Nephron (organoid): ENCODE data around the gene TLL1.
A peak's percentile ranks its signal among the peaks of the same experiment; 100 is the strongest.

ENCODE experiments used
- H3K27ac Mint-ChIP-seq, 3 experiments: 2 replicates each; pipeline ENCODE4 v1.8.0; 2020; ENCODE audit warnings: mixed read lengths in 3 of 3, mild to moderate bottlenecking in 2 of 3, moderate library complexity in 1 of 3
- H3K27me3 Mint-ChIP-seq: 2 replicates; pipeline ENCODE4 v1.8.0; 2021; ENCODE audit warnings: low read depth, mild to moderate bottlenecking, moderate library complexity, mixed read lengths
- H3K36me3 Mint-ChIP-seq: 2 replicates; pipeline ENCODE4 v1.8.0; 2020; ENCODE audit warnings: low read depth, mixed read lengths
- H3K4me1 Mint-ChIP-seq: 2 replicates; pipeline ENCODE4 v1.8.0; 2020; ENCODE audit warnings: mixed read lengths
- H3K4me3 Mint-ChIP-seq, 3 experiments: 2 replicates each; pipeline ENCODE4 v1.8.0; 2020; ENCODE audit warnings: mild to moderate bottlenecking in 3 of 3, mixed read lengths in 3 of 3, moderate library complexity in 2 of 3
- H3K9me3 Mint-ChIP-seq: 2 replicates; pipeline ENCODE4 v1.8.0; 2020; ENCODE audit warnings: mixed read lengths
- TF ChIP-seq, protein P1 (sequence below), 3 experiments: fragments of 200-600 bp; sonication (generic); IDR thresholded peaks; one replicate each; pipeline ENCODE4 v1.5.0; 2021; ENCODE audit warnings: antibody characterized with exemption in 3 of 3; ENCODE audit not compliant: unreplicated experiment in 3 of 3

Gene TLL1

DNA sequence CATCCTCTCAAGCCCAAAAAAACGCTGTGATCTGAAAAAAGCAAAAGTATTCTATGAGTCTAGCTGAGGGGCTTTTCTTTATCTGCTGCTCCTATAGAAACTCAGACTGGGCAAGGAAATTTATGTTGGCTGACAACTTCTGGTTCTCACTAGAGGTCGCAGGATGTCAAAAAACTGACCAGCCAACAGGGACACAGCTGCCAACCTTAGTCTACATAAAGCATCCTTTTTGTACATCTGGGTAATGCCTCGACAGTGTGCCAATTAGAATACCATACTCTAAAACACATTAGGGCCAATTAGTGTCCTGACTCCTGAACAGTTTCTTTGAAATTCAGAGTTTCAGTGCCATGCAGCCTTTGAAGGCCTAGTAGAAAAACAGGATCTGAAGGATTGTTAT lies 8.8 kb upstream of the TLL1 start:
- TF ChIP-seq, protein P1, sequence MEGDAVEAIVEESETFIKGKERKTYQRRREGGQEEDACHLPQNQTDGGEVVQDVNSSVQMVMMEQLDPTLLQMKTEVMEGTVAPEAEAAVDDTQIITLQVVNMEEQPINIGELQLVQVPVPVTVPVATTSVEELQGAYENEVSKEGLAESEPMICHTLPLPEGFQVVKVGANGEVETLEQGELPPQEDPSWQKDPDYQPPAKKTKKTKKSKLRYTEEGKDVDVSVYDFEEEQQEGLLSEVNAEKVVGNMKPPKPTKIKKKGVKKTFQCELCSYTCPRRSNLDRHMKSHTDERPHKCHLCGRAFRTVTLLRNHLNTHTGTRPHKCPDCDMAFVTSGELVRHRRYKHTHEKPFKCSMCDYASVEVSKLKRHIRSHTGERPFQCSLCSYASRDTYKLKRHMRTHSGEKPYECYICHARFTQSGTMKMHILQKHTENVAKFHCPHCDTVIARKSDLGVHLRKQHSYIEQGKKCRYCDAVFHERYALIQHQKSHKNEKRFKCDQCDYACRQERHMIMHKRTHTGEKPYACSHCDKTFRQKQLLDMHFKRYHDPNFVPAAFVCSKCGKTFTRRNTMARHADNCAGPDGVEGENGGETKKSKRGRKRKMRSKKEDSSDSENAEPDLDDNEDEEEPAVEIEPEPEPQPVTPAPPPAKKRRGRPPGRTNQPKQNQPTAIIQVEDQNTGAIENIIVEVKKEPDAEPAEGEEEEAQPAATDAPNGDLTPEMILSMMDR (IDR thresholded peaks at IDR 0.05; ENCODE audit: unreplicated experiment in 3 of 3) = no peak
- Mint-ChIP-seq H3K36me3 (no peaks in the 10 kb centered on the region), H3K9me3 (no peaks in the 10 kb centered on the region), H3K27ac (no peak overlapping the region), H3K27me3 (peaks cover 9% of the 10 kb centered on the region), H3K4me3 (no peak overlapping the region), H3K4me1 (no peaks in the 10 kb centered on the region)

DNA sequence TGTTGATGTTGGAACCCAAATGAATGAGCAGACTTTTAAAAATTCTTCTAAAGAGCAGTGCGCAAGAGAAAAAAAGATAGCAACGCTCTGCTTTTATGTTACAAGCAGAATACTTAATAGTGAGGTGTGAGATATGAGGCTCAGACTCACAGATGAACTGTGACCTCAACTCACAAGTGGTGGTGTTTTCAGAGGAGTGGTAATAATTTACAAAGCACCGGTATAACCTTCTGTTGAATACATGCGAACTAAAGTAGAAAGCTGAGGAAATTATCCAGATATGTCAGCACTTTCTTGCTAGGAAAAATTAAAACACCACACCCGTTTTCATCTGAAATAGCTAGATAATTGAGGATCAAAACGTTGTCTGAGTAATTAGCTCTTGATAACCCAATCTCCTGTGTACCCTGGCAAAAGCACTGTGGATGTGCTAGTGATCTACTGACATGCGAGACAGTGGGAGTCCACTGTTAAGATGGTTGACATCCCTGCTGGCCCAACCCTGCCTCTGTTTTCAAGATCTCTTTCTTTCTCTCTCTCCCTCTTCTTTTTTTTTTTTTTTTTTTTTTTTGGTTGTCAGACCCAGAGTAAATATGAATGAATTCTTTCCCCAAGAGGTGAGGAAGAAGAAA lies 6.9 kb upstream of the TLL1 start:
- Mint-ChIP-seq H3K4me1 (no peaks in the 10 kb centered on the region), H3K27ac (peak overlapping the region in 1 of 3 experiments; percentile 2), H3K36me3 (no peaks in the 10 kb centered on the region), H3K27me3 (peaks cover 25% of the 10 kb centered on the region), H3K9me3 (no peaks in the 10 kb centered on the region), H3K4me3 (no peak overlapping the region)
- TF ChIP-seq, protein P1 (IDR thresholded peaks at IDR 0.05; ENCODE audit: unreplicated experiment in 3 of 3) = no peak

DNA sequence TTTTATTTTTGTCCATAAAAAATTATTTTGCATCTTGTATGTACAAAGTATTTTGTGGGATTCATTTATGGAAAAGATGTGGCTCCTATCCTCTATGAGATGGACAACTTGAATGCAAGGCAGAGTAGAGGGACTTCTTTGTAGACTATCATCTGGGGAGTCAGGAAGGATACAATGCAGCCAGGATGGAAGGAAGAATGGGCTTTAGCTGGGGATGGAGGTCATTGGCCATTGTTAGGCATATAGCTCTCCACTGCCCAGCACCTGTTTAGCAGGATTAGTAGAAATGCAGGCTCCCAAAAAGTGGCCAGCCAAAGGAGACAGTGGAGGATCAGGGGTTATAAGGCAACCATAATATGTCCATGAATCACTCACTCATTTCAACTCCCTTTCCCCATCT lies 5.1 kb upstream of the TLL1 start:
- Mint-ChIP-seq H3K4me1 (peaks cover 9% of the 10 kb centered on the region), H3K9me3 (no peaks in the 10 kb centered on the region), H3K27ac (no peak overlapping the region), H3K36me3 (no peaks in the 10 kb centered on the region), H3K27me3 (peaks cover 43% of the 10 kb centered on the region), H3K4me3 (no peak overlapping the region)
- TF ChIP-seq, protein P1 (IDR thresholded peaks at IDR 0.05; ENCODE audit: unreplicated experiment in 3 of 3) = no peak

DNA sequence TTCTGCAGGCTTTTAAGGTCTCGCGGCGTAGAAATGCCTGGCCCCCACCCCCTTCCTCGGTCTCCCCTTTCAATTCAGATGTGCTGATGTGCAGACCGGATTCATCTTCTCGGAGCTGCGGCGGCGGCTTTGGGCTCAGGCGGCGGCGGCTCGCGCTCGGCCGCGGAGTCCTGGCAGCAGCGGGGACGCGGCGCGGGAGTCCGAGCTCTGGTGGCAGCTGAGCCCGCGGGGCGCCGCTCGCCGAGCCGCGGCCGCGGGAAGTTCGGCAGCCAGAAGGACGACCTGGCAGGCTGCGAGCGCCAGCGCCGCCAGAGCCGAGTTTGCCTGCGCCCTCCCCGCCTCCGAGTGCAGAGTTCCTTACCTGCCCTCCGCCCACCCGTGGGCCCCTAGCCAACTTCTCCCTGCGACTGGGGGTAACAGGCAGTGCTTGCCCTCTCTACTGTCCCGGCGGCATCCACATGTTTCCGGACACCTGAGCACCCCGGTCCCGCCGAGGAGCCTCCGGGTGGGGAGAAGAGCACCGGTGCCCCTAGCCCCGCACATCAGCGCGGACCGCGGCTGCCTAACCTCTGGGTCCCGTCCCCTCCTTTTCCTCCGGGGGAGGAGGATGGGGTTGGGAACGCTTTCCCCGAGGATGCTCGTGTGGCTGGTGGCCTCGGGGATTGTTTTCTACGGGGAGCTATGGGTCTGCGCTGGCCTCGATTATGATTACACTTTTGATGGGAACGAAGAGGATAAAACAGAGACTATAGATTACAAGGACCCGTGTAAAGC lies 448 bp downstream of the TLL1 start:
- peak overlapping the region; percentile 30 to 66 (median 51) for H3K27ac Mint-ChIP-seq
- H3K36me3 Mint-ChIP-seq = no peaks in the 10 kb centered on the region
- peaks cover 26% of the 10 kb centered on the region for H3K4me1 Mint-ChIP-seq
- TF ChIP-seq, protein P1 (IDR thresholded peaks at IDR 0.05; ENCODE audit: unreplicated experiment in 3 of 3) = no peak
- peak overlapping the region; percentile 88 to 94 (median 90) for H3K4me3 Mint-ChIP-seq
- peaks cover 93% of the 10 kb centered on the region for H3K27me3 Mint-ChIP-seq
- H3K9me3 Mint-ChIP-seq = no peaks in the 10 kb centered on the region

DNA sequence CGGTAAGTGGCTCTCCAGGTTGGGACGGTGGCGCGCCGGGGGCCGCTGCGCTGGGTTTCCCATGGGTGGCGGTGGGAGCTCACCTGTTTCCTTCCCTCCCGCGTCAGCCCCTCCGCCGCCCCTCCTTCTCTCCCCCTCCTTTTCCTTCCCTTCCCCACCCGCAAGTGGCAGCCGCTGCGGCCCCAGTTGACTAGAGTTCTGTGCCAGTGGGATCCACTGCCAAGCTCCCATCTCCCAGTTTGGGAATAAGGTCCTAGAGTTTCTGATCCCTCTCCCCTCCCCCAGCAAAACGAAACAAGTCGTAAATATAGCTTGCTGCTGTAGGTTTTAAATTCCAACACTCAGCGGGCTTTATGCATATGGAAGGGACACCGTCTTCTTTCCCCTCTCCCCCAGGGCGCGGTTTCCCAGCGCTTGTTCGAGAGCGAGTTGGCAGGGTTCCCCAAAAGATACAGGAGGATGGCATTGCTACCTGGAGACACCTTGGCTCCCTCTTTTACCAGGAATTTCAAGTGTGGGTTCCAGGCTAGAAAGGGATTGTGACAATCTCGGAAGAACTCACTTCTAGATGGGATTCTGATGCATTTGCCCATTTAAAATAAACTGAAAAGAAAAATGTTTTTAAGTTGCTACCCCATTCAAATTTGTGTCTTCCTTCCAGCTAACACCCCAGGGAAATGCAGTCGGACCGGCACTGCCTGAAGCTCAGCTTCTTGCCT lies 1.2 kb downstream of the TLL1 start:
- H3K4me1 Mint-ChIP-seq = peaks cover 26% of the 10 kb centered on the region
- H3K36me3 Mint-ChIP-seq = no peaks in the 10 kb centered on the region
- H3K9me3 Mint-ChIP-seq = no peaks in the 10 kb centered on the region
- peak overlapping the region in 1 of 3 experiments; percentile 51 for H3K27ac Mint-ChIP-seq
- TF ChIP-seq, protein P1 (IDR thresholded peaks at IDR 0.05; ENCODE audit: unreplicated experiment in 3 of 3) = no peak
- H3K4me3 Mint-ChIP-seq = peak overlapping the region; percentile 88 to 94 (median 90)
- H3K27me3 Mint-ChIP-seq = peaks cover 89% of the 10 kb centered on the region
